Stimulated activated CD8-positive, alpha-beta memory T cell treated with anti-CD3 and anti-CD28 coated beads, Interleukin-4, amount 100 ng/mL, for 1 hour (primary cell): ENCODE results near the gene DNAJA3.
A peak's percentile ranks its signal among the peaks of the same experiment; 100 is the strongest.

Source experiments
- DNase-seq, 2 donors: peaks; one replicate each; pipeline ENCODE4 v3.0.0-alpha.2; 2020; ENCODE audit warnings: low read depth in 2 of 2, low spot score in 1 of 2

The DNAJA3 gene

DNA sequence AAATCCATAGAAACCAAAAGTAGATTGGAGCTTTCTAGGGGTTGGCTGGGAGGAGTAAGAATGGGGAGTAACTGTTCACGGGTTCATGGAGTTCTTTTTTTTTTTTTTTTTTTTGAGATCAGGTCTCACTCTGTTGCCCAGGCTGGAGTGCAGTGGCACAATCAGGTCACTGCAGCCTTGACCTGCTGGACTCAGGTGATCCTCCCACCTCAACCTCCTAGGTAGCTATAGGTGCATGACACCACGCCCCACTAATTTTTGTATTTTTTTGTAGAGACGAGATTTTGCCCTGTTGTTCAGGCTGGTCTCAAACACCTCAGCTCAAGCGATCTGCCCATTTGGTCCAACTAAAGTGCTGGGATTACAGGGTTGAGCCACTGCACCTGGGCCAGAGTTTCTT, 47.2 kb downstream of the DNAJA3 start:
- DNase-seq: no peak

DNA sequence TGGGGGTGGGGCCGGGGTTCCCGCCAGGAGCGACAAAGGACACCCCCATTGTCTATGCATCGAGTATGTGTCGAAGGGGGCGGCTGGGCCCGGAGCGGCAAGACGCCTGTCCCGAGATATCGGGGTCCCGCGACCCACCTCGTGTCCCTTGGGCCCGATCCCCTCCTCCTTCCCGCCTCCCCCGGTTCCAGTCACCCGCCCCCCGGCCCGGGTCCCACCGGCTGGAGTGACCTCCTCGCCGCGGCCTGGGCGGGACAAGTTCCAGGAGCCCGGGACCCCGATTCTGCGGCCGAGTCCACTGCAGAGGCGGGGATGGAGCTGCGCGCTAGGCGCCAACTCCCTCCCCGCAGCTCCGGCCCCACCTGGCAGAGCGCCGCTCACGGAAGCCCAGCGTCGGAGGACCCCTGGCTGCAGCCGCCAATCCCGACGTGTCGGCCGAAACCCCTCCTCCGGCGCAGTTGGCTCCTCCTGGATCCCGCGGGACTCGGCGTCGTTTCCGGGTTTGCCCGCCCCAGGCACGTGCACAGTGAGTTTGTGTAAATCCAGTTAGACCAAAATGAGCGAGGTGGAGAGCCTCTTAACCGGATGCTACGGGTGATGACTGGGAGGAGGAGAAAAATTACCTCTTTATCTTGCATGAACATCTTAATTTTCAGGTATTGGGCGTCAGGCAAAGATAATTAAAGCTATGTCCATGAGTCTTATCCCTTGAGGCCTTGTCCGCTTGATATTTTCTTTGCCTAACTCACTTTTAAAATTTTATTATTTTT, 48.7 kb downstream of the DNAJA3 start, which contains the start of gene NMRAL1:
Gene NMRAL1, minus strand, starts transcription at position 434 of the 770 bp plus-strand sequence. CDS start 493 bp downstream, outside the sequence.
- peak; percentile 65 to 71 for DNase-seq

DNA sequence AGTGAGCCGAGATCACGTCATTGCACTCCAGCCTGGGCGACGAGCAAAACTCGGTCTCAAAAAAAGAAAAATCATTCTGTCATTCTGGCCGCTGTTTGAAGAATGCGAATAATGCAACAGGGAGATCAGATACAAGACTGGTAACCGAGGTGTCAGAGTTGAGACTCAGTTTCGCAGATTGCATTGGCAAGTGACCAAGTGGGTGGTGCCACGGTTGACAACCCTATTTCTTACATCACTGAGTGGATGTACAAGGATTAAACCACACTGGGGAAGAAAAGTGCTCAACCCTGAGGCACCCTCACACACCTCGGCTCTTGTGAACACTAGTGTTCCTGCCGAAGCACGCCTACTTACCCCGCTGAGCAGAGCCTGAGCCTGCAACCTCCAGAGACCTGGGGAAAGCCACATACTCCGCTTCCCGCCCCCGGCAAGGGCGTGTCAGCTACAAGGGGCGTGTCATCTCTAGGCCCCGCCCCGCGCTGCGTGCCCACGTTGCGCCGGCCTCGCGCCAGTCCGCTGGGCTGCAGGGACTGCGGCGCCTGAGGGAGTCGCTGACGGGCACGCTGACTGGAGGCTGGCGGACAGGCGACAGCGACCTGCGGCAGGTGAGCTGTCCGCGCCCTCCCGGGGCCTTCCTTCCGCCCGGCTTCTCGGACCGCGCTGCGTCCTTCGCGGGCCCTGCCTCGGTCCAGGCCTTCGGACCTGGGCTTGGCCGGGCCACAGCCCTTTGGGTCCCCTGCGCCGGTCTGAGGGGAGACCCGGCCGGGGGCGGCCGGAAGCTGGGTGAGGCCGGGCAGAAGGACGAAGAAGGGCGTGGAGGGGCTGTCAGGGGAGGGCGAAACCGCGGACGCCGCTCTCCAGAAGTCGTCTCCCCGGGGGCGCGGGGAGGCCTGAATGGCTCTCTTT, 50.5 kb downstream of the DNAJA3 start, which contains the start of gene HMOX2:
Gene HMOX2, plus strand, starts transcription at position 519 of the 909 bp plus-strand sequence. CDS start 29,127 bp downstream, outside the sequence.
- peak; percentile 82 to 85 for DNase-seq

DNA sequence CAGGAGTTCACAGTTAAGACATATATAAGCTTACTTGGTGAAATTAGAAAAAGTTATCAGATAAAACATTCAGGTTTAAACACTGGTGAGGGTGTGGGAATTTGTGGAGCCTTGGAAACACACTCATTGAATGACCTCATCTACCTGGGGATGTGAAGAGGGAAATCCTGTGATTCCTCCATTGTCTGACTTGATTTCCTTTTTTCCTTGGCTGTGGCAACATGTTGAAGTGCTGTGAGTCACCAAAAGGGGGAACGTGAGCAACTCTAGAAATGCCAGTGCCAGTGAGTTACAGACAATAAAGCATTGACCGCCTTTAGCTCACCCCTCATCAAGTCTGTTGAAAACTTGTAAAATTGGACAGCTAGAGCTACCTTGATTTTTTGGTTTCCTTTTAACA, 52.3 kb downstream of the DNAJA3 start:
- DNase-seq: no peak

DNA sequence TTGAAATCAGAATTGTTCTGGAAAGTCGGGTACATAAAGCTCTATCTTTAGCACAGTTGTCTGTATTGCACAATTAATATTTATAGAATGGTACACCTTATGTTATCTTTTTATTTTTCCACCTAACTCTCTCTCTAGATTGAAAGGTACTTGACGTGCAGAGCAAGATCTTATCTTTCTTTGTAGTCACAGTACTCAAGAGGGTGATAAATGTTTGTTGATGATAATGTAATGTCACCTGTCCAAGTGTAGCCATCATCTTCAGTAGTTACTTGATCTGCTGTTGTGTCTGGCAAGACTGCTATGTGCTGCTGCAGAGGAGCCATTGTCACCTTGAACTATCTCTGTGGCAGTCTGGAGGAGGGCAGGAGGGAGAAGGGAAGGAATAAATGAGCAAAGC, 55.9 kb downstream of the DNAJA3 start:
- DNase-seq: no peak

DNA sequence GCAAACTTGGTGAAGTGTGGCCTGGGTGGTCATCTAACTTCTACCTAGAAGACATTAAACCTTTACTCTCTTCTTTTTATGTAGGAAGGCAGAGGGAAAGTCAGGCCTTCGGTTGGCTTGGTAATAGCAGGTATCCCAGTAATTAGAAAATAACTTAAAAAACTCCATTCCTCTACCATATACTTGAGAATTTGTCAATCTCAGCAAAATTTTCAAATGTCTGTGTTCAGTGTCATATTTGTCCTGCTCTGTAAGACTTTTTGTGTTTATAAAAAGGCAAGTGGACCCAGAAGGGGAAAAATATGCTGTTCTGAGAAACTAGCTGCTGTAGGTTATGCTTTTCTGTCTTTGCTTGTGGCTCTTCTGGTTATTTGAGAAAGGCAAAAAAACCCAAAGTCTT, 56.3 kb downstream of the DNAJA3 start:
- DNase-seq: no peak

DNA sequence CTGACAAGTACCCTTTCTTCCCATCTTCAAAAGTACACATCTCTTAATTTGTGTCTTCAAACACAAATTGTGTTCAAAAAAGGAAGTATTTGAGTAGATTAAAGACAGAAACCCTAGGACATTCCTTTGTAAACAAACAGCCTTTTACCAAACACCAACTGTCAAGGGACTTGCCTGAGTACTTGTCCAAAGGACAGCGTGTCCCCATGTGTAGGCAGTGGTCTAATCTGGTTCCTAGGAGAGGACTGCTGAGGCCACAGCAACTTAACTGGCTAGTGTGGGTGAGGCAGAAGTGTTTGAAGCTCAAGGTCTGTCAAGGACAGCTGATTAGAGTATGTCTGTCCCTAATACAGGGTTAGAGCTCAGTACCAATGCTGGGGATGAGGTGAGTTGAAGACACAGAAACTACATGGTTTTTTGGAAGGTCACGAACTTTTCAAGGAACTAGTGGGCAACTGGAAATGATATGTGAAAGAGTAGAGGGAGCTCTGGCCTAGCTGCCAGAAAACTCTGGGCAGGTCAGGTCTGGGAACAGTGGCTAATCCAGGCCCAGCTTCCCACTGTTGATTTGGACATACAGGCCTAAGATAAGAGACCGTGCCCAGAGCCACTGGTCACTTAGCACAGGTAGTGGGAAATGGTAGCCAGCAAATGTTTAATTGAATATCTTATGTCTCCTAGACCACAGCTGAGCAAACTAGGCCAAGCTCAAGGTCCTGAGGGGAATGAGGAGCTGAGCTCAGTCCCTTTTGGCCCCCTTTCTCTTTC, 60.6 kb downstream of the DNAJA3 start:
- DNase-seq: no peak

DNA sequence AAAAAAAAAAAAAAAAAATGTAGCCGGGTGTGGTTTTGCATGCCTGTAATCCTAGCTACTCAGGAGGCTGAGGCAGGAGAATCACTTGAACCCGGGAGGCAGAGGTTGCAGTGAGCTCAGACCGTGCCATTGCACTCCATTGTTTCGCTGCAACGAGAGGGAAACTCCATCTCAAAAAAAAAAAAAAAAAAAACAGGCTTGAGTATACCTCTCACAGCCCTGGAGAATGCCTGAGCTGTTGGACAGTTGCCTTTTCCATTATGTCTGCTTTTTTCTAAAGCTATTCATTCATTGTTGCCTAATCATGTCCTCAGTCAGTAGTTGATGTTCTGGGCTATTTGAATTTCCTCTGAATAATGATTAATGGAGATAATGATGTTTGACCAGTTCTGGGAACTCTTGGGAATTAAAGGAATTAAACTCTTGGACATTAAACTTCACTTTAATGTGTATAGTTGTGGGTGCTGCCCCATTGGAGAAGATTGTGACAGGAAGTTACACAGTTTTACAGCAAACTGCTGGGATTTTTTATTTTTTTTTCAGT, 62.4 kb downstream of the DNAJA3 start:
- DNase-seq: no peak

DNA sequence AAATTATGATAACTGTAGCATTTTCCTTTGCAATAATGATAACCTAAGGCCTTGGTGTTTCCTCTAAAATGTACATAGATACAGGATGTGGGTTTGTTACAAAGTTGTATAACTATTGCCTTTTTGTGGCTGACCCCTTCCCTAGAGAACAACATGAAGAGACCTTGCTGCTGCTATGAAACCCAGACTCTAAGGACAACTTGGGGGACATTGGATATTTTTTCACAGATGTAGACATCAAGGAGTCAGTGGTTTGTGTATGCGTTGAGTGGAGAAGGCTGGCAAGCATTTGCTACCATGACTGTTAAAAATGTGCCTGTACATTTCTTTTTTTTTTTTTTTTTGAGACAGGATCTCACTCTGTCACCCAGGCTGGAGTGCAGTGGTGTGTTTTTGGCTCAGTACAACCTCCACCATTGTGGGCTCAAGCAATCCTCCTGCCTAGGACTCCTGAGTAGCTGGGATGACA, 62.9 kb downstream of the DNAJA3 start:
- DNase-seq: no peak

DNA sequence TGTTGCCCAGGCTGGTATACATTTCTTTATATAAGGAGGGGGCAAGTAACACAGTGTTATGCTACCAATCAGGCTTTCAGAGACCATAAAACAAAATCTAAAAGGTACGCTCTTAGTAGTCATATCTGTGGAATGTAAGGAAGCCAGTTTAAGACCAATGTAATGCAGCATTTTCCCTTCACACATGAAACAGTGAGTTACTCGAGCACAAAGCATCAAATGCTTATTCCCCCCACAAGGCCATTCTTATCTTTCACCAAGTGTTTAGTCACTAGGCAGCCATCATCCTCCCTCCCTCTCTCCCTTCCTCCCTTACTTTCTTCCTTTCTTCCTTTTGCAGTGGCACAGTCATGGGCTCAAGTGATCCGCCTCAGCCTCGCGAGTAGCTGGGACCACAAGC, 63.4 kb downstream of the DNAJA3 start:
- DNase-seq: no peak

DNA sequence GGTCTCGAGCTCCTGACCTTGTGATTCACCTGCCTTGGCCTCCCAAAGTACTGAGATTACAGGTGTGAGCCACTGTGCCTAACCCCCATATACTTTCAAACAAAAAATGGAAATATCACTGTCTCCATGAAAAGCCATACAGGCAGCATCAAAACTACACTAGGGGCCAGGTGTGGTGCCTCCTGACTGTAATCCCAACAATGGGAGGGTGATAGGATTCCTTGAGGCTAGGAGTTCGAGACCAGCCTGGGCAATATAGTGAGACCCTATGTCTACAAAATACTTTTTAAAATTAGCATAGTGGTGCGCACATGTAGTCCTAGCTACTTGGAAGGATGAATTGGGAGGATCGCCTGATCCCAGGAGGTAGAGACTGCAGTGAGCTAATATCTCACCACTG, 66.2 kb downstream of the DNAJA3 start:
- no peak for DNase-seq

DNA sequence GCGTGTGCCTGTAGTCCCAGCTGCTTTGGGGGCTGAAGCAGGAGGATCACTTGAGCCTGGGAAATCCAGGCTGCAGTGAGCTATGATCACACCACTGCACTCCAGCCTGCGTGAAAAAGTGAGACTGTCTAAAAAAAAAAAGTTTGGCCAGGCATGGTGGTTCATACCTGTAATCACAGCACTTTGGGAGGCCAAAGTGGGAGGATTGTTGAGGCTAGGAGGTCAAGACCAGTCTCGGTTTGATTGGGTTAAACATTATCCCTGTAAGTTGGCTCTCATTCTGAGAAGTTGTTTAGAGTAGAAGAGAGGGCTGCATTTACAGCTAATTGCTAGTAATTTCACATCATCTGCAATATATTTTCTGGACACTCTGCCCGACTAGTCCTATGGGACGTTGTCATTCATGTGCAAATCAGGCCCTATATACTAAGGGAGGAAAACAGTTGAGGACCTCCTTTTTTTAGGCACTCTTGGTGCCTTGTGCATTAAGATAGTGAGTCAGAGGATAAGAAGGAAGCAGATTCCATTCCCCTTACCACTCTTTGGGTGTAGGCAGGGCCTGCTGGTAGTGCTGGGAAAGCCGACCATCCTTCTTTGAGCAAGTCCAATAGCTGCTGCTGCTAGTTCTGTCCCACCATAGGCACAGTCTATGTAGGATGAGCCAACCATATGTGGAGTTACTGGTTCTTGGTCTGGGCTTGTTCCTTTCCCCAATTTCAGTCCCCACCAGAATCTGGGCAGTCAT, 69.2 kb downstream of the DNAJA3 start:
- DNase-seq: no peak

DNA sequence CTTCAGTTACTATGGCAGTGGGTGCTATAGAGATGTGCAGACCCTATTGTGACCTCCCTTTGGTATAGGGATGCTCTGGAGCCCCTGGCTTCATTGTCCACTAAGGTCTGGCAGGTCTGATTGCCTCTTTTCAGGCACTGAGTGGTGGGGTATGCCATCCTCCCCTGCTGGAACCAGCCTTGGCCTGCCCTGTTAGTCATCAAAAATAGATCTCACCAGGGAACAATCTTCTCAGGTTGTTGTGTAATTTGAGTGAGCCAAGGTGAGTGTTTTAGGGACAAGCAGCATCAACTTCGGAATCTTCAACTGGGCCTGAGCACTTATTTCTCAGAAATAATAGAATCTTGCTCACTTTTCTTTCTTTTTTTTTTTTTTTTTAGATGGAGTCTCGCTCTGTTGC, 70.1 kb downstream of the DNAJA3 start:
- DNase-seq: no peak

DNA sequence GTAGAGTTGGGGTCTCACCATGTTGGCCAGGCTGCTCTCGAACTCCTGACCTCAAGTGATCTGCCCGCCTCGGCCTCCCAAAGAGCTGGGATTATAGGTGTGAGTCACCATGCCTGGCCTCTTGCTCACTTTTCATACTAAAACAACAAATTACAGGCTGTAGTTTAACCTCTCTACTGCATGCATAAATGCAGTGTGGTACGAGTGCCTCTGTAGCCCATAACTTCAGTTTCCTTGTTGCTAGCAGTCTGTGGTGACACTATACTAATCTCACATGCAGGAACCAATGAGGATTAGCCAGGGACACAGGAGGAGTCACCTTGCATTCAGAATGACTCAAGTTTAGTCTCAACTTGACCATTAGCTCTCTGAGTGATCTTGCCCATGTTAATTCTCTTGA, 70.6 kb downstream of the DNAJA3 start:
- DNase-seq: no peak

DNA sequence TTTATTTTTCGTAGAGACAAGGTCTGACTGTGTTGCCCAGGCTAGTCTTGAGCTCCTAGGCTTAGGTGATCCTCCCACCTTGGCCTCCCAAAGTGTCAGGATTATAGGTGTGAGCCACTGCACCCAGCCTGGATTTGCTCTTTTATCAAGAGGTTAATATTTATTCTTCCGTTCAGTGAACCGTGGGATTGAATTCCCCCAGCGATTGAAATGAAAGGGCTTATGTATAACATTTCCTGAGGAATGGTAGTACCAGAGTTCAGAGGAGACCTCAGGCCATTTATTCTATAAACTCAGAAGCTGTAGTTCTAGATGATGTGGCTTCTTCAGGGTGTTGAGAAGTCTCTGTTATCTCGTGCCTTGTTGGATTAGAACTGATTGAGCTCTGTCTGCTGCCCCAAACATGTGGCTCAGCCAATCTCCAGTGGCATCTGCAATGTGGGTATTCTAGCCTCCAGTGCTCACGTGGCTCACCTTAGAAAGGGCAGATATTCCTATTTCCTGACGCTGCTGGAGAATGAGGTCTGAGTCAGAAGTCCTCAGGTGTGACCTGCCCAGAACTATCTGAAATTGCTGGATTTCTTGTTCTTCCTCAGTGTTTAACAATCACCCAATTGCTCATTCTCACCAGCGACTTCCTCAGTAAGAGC, 73.0 kb downstream of the DNAJA3 start:
- no peak for DNase-seq

DNA sequence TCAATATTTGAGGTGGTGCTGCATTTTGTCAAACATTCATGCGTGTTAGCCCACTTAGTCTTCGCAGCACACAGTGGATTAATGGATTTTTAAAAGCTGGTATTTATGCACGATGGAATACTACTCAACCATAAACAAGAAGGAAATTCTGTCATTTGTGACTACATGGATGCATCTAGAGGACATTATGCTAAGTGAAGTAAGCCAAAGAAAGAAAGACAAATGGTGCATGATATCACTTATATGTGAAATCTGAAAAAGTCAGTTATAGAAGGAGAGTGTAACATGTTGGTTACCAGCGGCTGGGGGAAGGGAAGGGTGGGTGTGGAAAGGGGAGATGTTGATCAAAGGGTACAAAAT, 73.5 kb downstream of the DNAJA3 start:
- DNase-seq: no peak

DNA sequence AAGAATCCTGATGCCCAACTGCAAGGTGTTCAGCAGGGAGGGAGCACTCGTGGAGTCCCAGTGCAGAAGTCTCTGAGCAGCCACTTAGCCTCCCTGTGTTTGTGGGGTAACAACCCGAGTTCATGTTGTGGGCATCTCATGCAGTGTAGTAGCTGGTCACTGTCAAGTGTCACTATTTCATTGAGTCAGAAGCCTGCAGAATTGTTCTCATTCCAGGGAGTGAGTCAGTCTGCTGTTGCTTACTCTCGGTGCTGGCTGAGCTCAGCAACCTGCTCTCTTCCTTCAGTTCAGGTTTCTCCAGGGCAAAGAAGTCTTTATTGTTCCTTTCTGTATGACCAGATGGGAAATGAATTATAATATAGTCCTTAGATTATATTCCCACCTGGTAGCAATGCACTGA, 74.6 kb downstream of the DNAJA3 start:
- DNase-seq: no peak

DNA sequence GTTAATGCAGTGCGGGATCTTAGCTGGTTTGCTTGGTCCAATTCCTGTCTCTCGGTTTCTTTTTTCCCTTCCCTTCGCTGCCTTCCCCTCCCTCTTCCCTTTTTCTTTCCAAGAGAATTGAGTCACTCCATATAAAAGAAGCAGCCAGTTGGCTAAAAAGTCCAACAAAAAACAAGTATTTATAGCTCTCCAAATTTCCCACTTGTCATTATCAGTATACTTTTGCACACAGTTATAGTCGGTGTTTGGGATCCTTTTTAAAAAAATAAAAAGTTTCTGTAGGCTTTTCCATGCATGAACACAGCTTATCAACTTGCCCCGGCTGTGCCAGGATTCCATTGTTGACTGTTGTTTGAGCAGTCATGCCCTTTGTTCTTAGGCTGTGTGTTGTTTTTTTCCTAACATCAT, 75.4 kb downstream of the DNAJA3 start:
- DNase-seq: no peak

DNA sequence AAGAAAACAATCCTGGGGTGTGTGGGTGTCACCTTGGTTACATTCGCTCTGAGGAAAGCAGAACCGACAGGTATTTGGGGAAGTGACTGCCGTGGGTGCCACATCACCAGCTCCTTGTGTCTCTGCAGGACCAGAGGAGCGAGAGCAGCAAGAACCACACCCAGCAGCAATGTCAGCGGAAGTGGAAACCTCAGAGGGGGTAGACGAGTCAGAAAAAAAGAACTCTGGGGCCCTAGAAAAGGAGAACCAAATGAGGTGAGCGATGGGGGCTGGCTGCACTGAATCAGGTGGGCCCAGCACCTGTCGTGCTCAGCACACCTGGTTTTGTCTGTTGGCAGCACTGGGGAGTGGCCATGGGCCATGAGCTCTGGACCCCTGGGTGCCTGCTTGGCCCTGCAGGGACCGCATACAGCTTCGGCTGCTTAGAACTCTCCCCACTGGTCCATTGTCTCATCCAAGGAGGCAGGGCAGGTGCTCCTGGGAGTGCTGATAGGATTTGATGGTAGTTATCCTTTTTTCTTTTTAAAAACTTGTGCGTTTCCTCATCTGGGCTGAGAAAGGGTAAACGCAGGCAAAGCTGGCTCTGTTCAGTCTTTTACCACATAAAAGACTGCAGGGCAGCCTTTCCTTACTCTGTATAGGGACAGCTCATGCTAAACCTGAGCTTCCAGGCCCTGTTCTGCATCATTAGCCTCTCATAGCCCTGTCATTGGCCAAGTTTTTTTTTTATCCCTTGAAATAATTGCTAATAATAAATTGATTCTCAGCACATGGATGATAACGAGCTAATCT, 79.9 kb downstream of the DNAJA3 start:
- DNase-seq: peak; percentile 33 to 61
